Pancreas (tissue), 10 donors: Measurements from ENCODE around the gene VSIG1. TPM values are rescaled to one million over a fixed set of nuclear protein-coding genes. Genes with fewer than 3 reads are reported as not detected.

ENCODE experiments used
- ATAC-seq, 4 donors: fragments of 200-7000 bp; cut with Tn5 transposase; one replicate each; pipeline versions ENCODE4 v1.8.0 to v1.9.1; 2020; ENCODE audit warnings: mild to moderate bottlenecking in 4 of 4, moderate library complexity in 4 of 4
- DNase-seq, 6 donors: peaks; one replicate each; pipeline ENCODE4 v3.0.0-alpha.2; 2020
- FAIRE-seq: peaks from 2 replicates; lab custom pipeline; 2012; peaks lifted over from hg19 to GRCh38; lab: Jason Lieb, UNC
- H3K27ac ChIP-seq, 4 donors: fragments of 200-600 bp; sonication (generic); 1 replicate in 3 of 4; 2 replicates in 1 of 4; pipeline versions ENCODE4 v1.5.0 to v1.8.0; 2020
- H3K27me3 ChIP-seq, 4 donors: fragments of 200-600 bp; one replicate each; pipeline ENCODE4 v1.8.0; 2021
- H3K36me3 ChIP-seq, 3 donors: fragments of 200-600 bp; sonication (generic) in 1 of 3; one replicate each; pipeline versions ENCODE4 v1.5.0 to v1.8.0; 2020 to 2021
- H3K4me1 ChIP-seq, 3 donors: fragments of 200-600 bp; one replicate each; pipeline ENCODE4 v1.8.0; 2021
- H3K4me3 ChIP-seq, 4 donors: fragments of 200-600 bp; sonication (generic) in 2 of 4; one replicate each; pipeline versions ENCODE4 v1.5.0 to v1.8.0; 2020 to 2021
- H3K9me3 ChIP-seq, 4 donors: fragments of 200-600 bp; one replicate each; pipeline ENCODE4 v1.8.0; 2021
- CTCF ChIP-seq, 4 donors: fragments of 200-600 bp; sonication (generic) in 3 of 4; IDR thresholded peaks; one replicate each; pipeline versions ENCODE4 v1.5.0 to v1.8.0; 2021; ENCODE audit warnings: antibody characterized with exemption in 4 of 4
- WGBS, 2 donors: extraction: QIAGEN DNeasy Blood & Tissue Kit; methylation state at CpG; one replicate each; pipeline ENCODE4 v1.1.7; 2013; 5-methylcytosine and 5-hydroxymethylcytosine counted together
- intact Hi-C, 3 donors: fragments of 100-400 bp; cut with DNase I; formaldehyde crosslinking; loops; one replicate each; pipeline versions ENCODE4 v1.11.1 to v1.14.2; 2022
- polyA plus RNA-seq, 2 donors: library from polyadenylated mRNA; stranded (reverse); fragments of 200-250 nt; gene quantifications; one replicate each; pipeline ENCODE4 v1.2.3, GENCODE V29; 2013
- total RNA-seq, 6 donors: library from RNA; stranded (reverse); fragmentation: NEBNext Ultra II Directional in 4 of 6; extraction: Animal tissue kit (Norgen Biotek cat#: 25700) in 4 of 6; gene quantifications; one replicate each; pipeline versions ENCODE4 v1.2.1 to v1.2.4, GENCODE V29; 2021 to 2023
- donor health status: healthy with polysubstance abuse.
- donor health status: DM: no; HTN: no; CAD: no; lungs with moderate emphysema.
- donor health status: DM: no; HTN: no; CAD: no.
- donor health status: control.
- donor health status: control.
- donor health status: Bipolar disorder and iron deficiency.
- donor health status: DM: yes; HTN: yes; CAD: no.
- donor health status: DM: no; HTN: no; CAD: no.
- donor health status: DM: no; HTN: no; CAD: no.
- donor health status: DM: yes; HTN: yes; CAD: no.

Gene VSIG1
- total and polyA plus RNA-seq, 8 donors: 0.05 to 1.8 (median 0.19) TPM; not detected in 4

GRCh38 chrX:108025376-108025775 lies 19.5 kb upstream of the VSIG1 start:
- Histone ChIP-seq H3K27me3 (peaks cover 0 to 14% (median 3%) of the 10 kb centered on the region in 4 donors), H3K4me1 (no peaks in the 10 kb centered on the region), H3K9me3 (no peaks in the 10 kb centered on the region), H3K27ac (no peak overlapping the region), H3K36me3 (no peaks in the 10 kb centered on the region), H3K4me3 (no peak overlapping the region)
- ATAC-seq (no peak), FAIRE-seq (no peak), DNase-seq (no peak)
- 80 to 92% methylated on average over 1 of the region's 1 CpG for WGBS, 2 donors
- intact Hi-C loops: loop anchor here in 1 of 3 donors (5.0 kb wide), 1 partner anchor 37 kb away; no protein-coding TSS in a partner anchor
- TF ChIP-seq CTCF (IDR thresholded peaks at IDR 0.05): no peak

GRCh38 chrX:108025954-108026600 lies 18.8 kb upstream of the VSIG1 start:
- Histone ChIP-seq H3K27ac (no peak overlapping the region), H3K9me3 (no peaks in the 10 kb centered on the region), H3K36me3 (no peaks in the 10 kb centered on the region), H3K27me3 (peaks cover 0 to 14% (median 3%) of the 10 kb centered on the region in 4 donors), H3K4me1 (no peaks in the 10 kb centered on the region), H3K4me3 (no peak overlapping the region)
- no peak for ATAC-seq
- no peak for TF ChIP-seq CTCF (IDR thresholded peaks at IDR 0.05)
- no peak for FAIRE-seq
- WGBS, 2 donors: 59 to 61% methylated on average over 2 of the region's 2 CpGs
- intact Hi-C loops: loop anchor here in 1 of 3 donors (5.0 kb wide), 1 partner anchor 36 kb away; no protein-coding TSS in a partner anchor
- no peak for DNase-seq

GRCh38 chrX:108028854-108029253 lies 16.0 kb upstream of the VSIG1 start:
- no peak overlapping the region for H3K27ac ChIP-seq
- no peaks in the 10 kb centered on the region for H3K4me1 ChIP-seq
- FAIRE-seq (peak; percentile 23), DNase-seq (no peak), ATAC-seq (no peak)
- no peak for TF ChIP-seq CTCF (IDR thresholded peaks at IDR 0.05)
- no peaks in the 10 kb centered on the region for H3K36me3 ChIP-seq
- intact Hi-C loops: loop anchor here in 1 of 3 donors (5.0 kb wide), 1 partner anchor 33 kb away; no protein-coding TSS in a partner anchor
- no peaks in the 10 kb centered on the region for H3K9me3 ChIP-seq
- no peak overlapping the region for H3K4me3 ChIP-seq
- WGBS, 2 donors: 85 to 94% methylated on average over 1 of the region's 1 CpG
- H3K27me3 ChIP-seq: peaks cover 0 to 6% (median 3%) of the 10 kb centered on the region in 4 donors

GRCh38 chrX:108029928-108030711 lies 14.7 kb upstream of the VSIG1 start:
- ATAC-seq: no peak

More at GRCh38 chrX:108029928-108030711, 14.7 kb upstream of the VSIG1 start:
- H3K27me3 ChIP-seq: peaks cover 0 to 6% (median 3%) of the 10 kb centered on the region in 4 donors
- H3K36me3 ChIP-seq: no peaks in the 10 kb centered on the region
- FAIRE-seq (no peak), DNase-seq (no peak)
- H3K27ac ChIP-seq: no peak overlapping the region
- intact Hi-C loops: loop anchor here in 1 of 3 donors (5.0 kb wide), 1 partner anchor 32 kb away; no protein-coding TSS in a partner anchor
- 85 to 89% methylated on average over 5 of the region's 5 CpGs for WGBS, 2 donors
- no peak for TF ChIP-seq CTCF (IDR thresholded peaks at IDR 0.05)
- H3K4me3 ChIP-seq: no peak overlapping the region
- no peaks in the 10 kb centered on the region for H3K4me1 ChIP-seq
- no peaks in the 10 kb centered on the region for H3K9me3 ChIP-seq
